ENCODE results near the gene VAV1. TPM values are rescaled to one million over a fixed set of nuclear protein-coding genes. Genes with fewer than 3 reads are reported as not detected.

Gene VAV1
- total and polyA plus RNA-seq, 2 of the 13 experiments (the other 11 are each of a cell fraction or from before 2014, with no cell fraction given) = not detected

DNA sequence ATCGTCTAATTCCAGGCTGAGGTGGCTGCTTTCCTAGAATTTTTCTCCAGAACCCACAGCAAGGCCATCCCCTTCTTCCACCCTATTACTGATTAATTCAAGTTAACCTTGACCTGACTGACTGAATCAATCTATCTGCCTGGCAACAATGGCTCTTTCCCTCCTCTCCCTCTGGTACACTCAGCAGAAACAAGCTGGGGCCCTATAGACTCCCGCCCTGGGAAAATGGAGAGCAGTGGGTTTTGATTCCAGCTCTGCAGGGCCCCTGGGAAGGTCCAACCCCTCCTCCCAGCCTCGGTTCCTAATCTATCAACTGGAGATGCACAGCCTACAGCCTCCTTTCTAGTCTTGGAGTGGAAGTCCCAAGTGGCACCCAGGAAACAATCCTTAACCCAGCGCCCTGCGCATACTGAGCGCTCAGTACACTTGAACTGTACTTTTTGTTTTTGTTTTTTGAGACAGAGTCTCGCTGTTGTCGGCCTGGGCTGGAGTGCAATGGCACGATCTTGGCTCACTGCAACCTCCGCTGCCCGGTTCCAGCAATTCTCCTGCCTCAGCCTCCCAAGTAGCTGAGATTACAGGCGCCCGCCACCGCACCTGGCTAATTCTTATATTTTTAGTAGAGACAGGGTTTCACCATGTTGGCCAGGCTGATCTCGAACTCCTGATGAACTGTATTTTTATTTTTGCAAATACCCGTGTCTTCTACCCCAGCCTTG, 46.8 kb upstream of the VAV1 start (continued):
- TF ChIP-seq, protein P1, sequence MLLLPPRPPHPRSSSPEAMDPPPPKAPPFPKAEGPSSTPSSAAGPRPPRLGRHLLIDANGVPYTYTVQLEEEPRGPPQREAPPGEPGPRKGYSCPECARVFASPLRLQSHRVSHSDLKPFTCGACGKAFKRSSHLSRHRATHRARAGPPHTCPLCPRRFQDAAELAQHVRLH (CRISPR knock-in tag; IDR thresholded peaks at IDR 0.05; ENCODE audit: borderline replicate concordance, low read depth) = no peak
- peak; percentile 46; the same call in 1 of the 2 replicates for TF ChIP-seq RAD21 (CRISPR knock-in tag; IDR thresholded peaks at IDR 0.05)
- TF ChIP-seq PHF20 (CRISPR knock-in tag; IDR thresholded peaks at IDR 0.05) = no peak
- no peak for TF ChIP-seq ZBTB1 (CRISPR knock-in tag; IDR thresholded peaks at IDR 0.05; ENCODE audit: borderline replicate concordance)
- TF ChIP-seq, protein P2, sequence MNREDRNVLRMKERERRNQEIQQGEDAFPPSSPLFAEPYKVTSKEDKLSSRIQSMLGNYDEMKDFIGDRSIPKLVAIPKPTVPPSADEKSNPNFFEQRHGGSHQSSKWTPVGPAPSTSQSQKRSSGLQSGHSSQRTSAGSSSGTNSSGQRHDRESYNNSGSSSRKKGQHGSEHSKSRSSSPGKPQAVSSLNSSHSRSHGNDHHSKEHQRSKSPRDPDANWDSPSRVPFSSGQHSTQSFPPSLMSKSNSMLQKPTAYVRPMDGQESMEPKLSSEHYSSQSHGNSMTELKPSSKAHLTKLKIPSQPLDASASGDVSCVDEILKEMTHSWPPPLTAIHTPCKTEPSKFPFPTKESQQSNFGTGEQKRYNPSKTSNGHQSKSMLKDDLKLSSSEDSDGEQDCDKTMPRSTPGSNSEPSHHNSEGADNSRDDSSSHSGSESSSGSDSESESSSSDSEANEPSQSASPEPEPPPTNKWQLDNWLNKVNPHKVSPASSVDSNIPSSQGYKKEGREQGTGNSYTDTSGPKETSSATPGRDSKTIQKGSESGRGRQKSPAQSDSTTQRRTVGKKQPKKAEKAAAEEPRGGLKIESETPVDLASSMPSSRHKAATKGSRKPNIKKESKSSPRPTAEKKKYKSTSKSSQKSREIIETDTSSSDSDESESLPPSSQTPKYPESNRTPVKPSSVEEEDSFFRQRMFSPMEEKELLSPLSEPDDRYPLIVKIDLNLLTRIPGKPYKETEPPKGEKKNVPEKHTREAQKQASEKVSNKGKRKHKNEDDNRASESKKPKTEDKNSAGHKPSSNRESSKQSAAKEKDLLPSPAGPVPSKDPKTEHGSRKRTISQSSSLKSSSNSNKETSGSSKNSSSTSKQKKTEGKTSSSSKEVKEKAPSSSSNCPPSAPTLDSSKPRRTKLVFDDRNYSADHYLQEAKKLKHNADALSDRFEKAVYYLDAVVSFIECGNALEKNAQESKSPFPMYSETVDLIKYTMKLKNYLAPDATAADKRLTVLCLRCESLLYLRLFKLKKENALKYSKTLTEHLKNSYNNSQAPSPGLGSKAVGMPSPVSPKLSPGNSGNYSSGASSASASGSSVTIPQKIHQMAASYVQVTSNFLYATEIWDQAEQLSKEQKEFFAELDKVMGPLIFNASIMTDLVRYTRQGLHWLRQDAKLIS (CRISPR knock-in tag; IDR thresholded peaks at IDR 0.05) = 0 out of 2 replicates have a peak, but pooled peaks have one; percentile 46
- no peak for TF ChIP-seq ZBTB20 (CRISPR knock-in tag; IDR thresholded peaks at IDR 0.05; ENCODE audit: borderline replicate concordance, low read depth)
- no peak for TF ChIP-seq ZNF17 (CRISPR knock-in tag; IDR thresholded peaks at IDR 0.05)
- no peak for TF ChIP-seq SMAD1 (CRISPR knock-in tag; IDR thresholded peaks at IDR 0.05; ENCODE audit: borderline replicate concordance, low read depth)
- TF ChIP-seq ZNF354B (CRISPR knock-in tag; IDR thresholded peaks at IDR 0.05) = no peak
- TF ChIP-seq, protein P3, sequence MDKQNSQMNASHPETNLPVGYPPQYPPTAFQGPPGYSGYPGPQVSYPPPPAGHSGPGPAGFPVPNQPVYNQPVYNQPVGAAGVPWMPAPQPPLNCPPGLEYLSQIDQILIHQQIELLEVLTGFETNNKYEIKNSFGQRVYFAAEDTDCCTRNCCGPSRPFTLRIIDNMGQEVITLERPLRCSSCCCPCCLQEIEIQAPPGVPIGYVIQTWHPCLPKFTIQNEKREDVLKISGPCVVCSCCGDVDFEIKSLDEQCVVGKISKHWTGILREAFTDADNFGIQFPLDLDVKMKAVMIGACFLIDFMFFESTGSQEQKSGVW (CRISPR knock-in tag; IDR thresholded peaks at IDR 0.05; ENCODE audit: borderline replicate concordance) = no peak
- TF ChIP-seq, protein P4, sequence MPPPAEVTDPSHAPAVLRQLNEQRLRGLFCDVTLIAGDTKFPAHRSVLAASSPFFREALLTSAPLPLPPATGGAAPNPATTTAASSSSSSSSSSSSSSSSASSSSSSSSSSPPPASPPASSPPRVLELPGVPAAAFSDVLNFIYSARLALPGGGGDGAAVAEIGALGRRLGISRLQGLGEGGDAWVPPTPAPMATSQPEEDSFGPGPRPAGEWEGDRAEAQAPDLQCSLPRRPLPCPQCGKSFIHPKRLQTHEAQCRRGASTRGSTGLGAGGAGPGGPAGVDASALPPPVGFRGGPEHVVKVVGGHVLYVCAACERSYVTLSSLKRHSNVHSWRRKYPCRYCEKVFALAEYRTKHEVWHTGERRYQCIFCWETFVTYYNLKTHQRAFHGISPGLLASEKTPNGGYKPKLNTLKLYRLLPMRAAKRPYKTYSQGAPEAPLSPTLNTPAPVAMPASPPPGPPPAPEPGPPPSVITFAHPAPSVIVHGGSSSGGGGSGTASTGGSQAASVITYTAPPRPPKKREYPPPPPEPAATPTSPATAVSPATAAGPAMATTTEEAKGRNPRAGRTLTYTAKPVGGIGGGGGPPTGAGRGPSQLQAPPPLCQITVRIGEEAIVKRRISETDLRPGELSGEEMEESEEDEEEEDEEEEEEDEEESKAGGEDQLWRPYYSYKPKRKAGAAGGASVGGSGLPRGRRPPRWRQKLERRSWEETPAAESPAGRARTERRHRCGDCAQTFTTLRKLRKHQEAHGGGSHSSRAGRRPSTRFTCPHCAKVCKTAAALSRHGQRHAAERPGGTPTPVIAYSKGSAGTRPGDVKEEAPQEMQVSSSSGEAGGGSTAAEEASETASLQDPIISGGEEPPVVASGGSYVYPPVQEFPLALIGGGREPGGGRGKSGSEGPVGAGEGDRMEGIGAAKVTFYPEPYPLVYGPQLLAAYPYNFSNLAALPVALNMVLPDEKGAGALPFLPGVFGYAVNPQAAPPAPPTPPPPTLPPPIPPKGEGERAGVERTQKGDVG (CRISPR knock-in tag; IDR thresholded peaks at IDR 0.05; ENCODE audit: borderline replicate concordance) = peak; percentile 83; the same call in 1 of the 2 replicates
- 0 out of 2 replicates have a peak, but pooled peaks have one; percentile 23 for TF ChIP-seq MYC (CRISPR knock-in tag; IDR thresholded peaks at IDR 0.05; ENCODE audit: borderline replicate concordance)
- TF ChIP-seq ZFP62 (CRISPR knock-in tag; IDR thresholded peaks at IDR 0.05) = no peak
- TF ChIP-seq PITX1 (CRISPR knock-in tag; IDR thresholded peaks at IDR 0.05) = no peak
- TF ChIP-seq IKZF4 (CRISPR knock-in tag; IDR thresholded peaks at IDR 0.05; ENCODE audit: borderline replicate concordance, low read depth, not compliant biosample characterization) = no peak
- TF ChIP-seq MTA3 (CRISPR knock-in tag; IDR thresholded peaks at IDR 0.05) = no peak
